HG03095 (cell line): ENCODE measurements around the gene CNOT2.
"Not testable (repeated sequence)": the region's sequence is repeated elsewhere in the genome, so short reads cannot be mapped to it uniquely, and the experiment has no call there.

ENCODE experiments used
- ATAC-seq: cut with Tn5 transposase; IDR thresholded peaks from one replicate; pipeline ENCODE4 v1.9.1; 2021; ENCODE audit warnings: moderate library complexity; ENCODE audit not compliant: unreplicated experiment

CNOT2 gene

DNA sequence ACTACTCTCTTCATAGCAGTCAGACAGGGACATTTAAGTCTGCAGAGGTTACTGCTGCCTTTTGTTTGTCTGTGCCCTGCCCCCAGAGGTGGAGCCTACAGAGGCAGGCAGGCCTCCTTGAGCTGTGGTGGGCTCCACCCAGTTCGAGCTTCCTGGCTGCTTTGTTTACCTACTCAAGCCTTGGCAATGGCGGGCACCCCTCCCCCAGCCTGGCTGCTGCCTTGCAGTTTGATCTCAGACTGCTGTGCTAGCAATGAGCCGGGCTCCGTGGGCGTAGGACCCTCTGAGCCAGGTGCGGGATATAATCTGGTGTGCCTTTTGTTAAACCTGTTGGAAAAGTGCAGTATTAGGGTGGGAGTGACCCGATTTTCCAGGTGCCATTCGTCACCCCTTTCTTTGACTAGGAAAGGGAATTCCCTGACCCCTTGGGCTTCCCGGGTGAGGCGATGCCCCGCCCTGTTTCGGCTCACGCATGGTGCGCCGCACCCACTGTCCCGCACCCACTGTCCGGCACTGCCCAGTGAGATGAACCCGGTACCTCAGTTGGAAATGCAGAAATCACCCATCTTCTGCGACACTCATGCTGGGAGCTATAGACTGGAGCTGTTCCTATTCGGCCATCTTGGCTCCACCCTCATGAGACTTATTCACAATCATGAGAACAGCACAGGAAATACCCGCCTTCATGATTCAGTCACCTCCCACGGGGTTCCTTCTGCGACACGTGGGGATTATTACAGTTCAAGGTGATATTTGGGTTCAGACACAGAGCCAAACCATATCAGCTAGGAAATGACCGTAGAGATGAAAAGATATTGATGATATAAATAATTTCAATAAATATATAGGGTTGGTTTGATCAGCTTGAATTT is 61.7 kb downstream of the CNOT2 start:
- ATAC-seq, result not testable (repeated sequence)

DNA sequence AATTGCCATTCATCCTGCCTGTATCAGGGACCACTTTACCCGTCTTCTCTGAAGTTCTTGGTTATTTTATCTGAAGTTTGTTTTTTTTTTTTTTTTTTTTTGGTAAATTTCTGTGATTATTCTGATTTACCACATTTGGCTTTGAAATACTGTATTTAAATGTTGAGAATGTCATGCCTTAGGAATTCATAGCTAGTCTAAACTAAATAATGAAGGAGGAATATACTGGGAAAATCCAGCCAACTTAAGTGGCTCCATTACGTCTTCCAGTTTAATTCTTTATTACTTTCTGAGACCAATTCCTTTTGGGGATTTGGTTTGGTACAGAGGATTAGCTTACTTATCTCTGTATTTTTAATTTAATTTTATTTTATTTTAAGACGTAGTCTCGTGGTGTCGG is 62.6 kb downstream of the CNOT2 start:
- ATAC-seq, result no peak

DNA sequence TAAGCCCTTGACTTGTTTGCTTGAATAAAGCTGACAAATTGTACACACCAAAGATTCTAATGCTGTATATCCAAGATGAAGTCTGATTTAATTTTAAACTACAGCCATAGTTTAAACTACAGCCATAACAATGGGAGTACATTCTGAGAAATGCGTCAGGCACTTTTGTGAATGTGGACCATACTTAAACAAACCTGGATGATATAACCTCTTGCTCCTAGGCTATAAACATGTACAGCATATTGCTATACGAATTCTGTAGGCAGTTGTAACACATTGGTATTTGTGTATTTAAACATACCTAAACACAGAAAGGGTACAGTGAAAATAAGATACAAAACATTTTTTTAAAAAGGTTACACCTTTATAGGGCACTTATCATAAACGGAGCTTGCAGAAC is 63.4 kb downstream of the CNOT2 start:
- ATAC-seq, result no peak

GRCh38 chr12:70307868-70308267 is 64.6 kb downstream of the CNOT2 start:
- ATAC-seq, result no peak

- ATAC-seq, result no peak
These were observed 66.1 kb downstream of the CNOT2 start for GRCh38 chr12:70309348-70309747.

DNA sequence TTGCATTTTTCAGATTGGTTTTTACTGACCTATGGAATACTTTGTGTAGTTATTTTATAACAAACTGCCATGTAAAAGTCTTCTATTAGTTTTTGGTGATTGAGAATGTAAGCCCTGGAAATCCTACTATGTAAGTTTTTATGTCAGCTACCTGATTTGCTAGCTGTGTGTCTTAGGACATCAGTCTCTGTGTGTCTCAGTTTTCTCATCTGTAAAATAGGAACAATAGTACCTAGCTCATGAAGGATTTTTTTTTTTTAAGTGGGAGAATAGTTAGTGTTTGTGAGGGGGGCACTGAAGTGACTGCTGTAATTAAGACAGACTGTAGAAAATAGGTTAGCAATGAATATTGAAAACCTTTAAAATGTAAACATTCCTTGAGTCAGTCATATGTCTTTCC is 70.9 kb downstream of the CNOT2 start:
- no peak for ATAC-seq

DNA sequence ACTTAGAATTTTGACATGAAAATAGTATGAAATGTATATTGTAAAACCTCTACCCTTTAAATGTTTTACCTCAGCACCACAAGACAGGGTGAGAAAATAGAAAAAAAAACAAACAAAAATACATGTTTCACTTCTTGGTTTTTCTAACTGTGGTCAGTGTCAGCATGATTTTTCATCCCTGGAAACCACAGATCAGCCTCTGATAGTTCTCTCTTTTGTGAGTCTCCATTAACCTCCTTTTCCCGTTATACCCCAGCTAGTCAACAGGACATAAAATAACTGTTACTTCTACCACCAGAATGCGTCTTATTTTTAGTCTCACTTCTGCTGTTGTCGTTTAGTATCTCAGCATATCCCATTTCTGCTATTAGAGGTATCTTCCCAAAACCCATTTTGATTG is 74.5 kb downstream of the CNOT2 start:
- peak; percentile 92 for ATAC-seq

GRCh38 chr12:70319605-70320004 is 76.4 kb downstream of the CNOT2 start:
- no peak for ATAC-seq

GRCh38 chr12:70321191-70321590 is 78.0 kb downstream of the CNOT2 start:
- no peak for ATAC-seq

GRCh38 chr12:70327541-70327940 is 84.3 kb downstream of the CNOT2 start:
- ATAC-seq, result no peak

- ATAC-seq, result no peak
These were observed 86.5 kb downstream of the CNOT2 start for GRCh38 chr12:70329728-70330127.

- ATAC-seq, result no peak
These were observed 86.9 kb downstream of the CNOT2 start for GRCh38 chr12:70330158-70330557.

GRCh38 chr12:70332236-70332635 is 89.0 kb downstream of the CNOT2 start:
- no peak for ATAC-seq

GRCh38 chr12:70334742-70335141 is 91.5 kb downstream of the CNOT2 start:
- no peak for ATAC-seq

DNA sequence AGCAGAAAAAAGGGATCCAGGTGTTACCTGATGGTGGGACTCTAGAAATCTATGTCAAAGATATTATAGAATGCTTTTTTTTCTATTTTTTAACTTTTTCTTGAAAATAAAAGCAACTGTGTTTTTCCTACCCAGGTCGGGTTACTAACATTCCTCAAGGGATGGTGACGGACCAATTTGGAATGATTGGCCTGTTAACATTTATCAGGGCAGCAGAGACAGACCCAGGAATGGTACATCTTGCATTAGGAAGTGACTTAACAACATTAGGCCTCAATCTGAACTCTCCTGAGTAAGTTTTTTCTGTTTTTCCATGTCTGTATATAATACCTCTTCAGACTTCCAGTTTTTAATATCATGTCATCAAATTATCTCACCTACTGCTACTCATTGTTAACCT is 95.3 kb downstream of the CNOT2 start:
- no peak for ATAC-seq

DNA sequence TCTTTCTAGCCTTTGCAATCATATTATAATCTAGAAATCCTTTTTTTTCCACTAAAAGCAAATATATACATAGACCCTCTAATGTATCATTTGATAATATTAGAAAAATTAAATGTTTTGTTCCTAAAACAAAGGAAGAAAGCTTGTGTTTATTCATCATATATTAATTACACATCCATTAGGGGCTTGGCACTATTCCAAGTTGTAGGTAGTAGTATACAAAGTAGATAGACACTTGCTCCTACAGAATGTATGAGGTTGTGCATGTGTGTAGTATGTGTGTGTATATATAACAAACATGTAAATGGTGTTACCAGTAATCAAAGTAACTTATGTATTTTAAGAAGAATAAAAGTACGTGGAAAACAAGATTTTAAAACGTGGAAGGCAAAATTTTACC is 107.8 kb downstream of the CNOT2 start:
- ATAC-seq, result no peak

GRCh38 chr12:70353780-70354660 is 110.8 kb downstream of the CNOT2 start:
- no peak for ATAC-seq

GRCh38 chr12:70354787-70355186 is 111.6 kb downstream of the CNOT2 start:
- ATAC-seq, result no peak

DNA sequence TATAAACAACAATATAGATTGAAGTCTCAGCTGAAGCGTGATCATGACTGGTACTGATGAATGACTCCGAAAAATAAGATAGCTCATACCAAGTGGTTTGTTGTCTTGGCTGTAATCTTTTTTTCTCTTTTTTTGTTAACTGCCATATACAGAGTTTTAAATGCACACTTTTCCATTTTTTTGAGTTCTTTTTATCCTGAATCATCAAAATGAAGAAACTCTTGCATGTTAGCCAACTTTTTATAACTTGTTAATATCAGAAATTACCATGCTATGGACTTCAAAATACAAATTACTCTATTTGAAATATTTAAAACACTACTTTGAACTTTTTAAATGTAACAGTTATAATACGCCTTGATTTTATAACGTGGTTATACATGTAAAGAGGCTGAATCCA is 112.7 kb downstream of the CNOT2 start:
- no peak for ATAC-seq

DNA sequence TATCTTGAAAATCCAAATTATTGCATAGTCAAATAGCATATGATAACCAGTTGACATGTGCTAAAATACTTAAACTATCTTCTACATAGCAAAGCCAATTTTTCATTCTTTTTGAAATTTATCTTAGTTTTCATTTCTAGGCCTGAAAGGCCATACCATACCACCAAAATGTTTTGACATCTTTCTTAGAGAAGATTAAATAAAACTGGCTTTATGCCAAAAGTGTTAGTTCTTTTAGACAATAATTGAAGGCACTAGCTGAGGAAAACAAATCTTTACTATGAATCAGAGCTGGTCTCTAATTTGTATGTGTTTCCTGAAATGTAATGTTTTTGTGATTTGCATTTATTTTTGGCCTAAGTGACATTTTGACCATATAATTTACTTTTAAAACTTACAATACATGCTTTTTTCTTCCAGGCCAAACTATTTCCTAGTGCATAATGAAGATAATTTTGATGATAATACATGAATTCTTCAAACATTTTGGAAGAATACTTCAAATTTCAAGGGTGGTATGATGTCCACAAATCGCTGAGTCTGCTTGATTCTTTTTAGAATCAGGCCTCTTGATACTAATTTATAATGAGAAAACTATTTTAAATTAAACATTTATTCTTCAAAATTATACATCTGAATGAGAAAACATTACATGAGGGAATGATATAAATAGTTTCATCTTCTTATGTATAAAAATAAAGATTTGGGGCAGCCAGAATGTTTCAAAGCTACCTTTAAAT is 116.4 kb downstream of the CNOT2 start:
- ATAC-seq, result no peak

DNA sequence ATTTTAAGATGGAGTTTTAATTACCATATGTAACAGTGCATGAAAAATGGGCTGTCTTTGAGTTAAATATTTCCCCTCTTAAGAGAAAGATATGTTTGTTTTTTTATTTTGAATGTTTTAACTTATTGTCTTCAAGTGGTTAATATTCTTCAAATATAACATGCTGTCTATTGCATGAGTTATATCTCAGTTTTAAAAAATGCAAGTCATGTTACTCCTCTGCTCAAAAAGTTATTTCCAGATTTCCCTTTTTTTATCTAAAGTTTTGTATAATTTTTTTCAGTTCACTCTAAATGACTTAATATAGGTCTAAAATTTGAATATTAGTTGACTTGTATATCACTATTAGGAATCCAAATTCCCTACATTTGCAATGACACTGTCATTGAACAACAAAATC is 117.0 kb downstream of the CNOT2 start:
- ATAC-seq, result no peak
